ENCODE results near the gene MDC1. TPM values are rescaled to one million over a fixed set of nuclear protein-coding genes. Genes with fewer than 3 reads are reported as not detected.

Gene MDC1
- total and polyA plus RNA-seq, 8 donors: 28.2 to 53.6 (median 48.8) TPM

DNA sequence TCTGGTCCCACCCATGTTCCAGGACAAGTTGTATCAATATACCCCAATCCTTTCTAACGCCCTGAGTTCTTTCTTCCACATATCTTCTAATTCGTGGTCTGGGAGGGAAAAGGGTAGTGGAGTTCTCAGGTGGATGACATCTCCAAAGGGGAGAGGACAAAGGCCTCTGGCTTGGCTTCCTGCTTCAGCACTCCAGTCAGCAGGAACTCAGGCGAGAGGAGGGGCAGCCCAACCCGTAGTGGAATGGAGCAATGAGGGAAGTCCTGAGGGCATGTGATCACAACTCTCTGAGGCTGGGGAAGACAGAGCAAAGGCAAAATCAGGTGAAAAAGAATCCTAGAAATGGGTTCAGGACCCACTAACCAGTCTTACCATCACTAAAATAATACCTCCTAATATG, 16.7 kb downstream of the MDC1 start:
- peak; percentile 87 for ATAC-seq

GRCh38 chr6:30696432-30696831, 20.6 kb downstream of the MDC1 start:
- H3K27ac ChIP-seq: no peak overlapping the region
- DNase-seq (no peak), ATAC-seq (no peak)
- no peak for TF ChIP-seq CTCF (IDR thresholded peaks at IDR 0.05)
- no peaks in the 10 kb centered on the region for H3K9me3 ChIP-seq
- intact Hi-C loops (cut with DNase I): no loop called here
- H3K4me3 ChIP-seq: no peak overlapping the region
- H3K27me3 ChIP-seq: no peaks in the 10 kb centered on the region
- H3K4me1 ChIP-seq: peaks cover 0 to 11% of the 10 kb centered on the region in 2 donors
- no peaks in the 10 kb centered on the region for H3K36me3 ChIP-seq

More for the DNA sequence above, 16.7 kb downstream of the MDC1 start:
- no peak for TF ChIP-seq CTCF (IDR thresholded peaks at IDR 0.05)
- Histone ChIP-seq H3K36me3 (peaks cover 0 to 27% of the 10 kb centered on the region in 2 donors), H3K4me3 (no peak overlapping the region), H3K4me1 (peaks cover 0 to 21% of the 10 kb centered on the region in 2 donors), H3K9me3 (no peaks in the 10 kb centered on the region), H3K27me3 (no peaks in the 10 kb centered on the region), H3K27ac (peak overlapping the region in 1 of 2 donors; percentile 18)
- intact Hi-C loops (cut with DNase I): no loop called here
- no peak for DNase-seq

- peak overlapping the region; percentile 74 to 97 for H3K27ac ChIP-seq
- no peak for TF ChIP-seq CTCF (IDR thresholded peaks at IDR 0.05)
- ATAC-seq: no peak
- no peaks in the 10 kb centered on the region for H3K27me3 ChIP-seq
- DNase-seq: no peak
- intact Hi-C loops (cut with DNase I): no loop called here
- peaks cover 14 to 42% of the 10 kb centered on the region in 2 donors for H3K4me1 ChIP-seq
- no peaks in the 10 kb centered on the region for H3K36me3 ChIP-seq
- no peaks in the 10 kb centered on the region for H3K9me3 ChIP-seq
- H3K4me3 ChIP-seq: peak overlapping the region; percentile 47 to 91
Measured at GRCh38 chr6:30691208-30691847, 25.8 kb downstream of the MDC1 start.

DNA sequence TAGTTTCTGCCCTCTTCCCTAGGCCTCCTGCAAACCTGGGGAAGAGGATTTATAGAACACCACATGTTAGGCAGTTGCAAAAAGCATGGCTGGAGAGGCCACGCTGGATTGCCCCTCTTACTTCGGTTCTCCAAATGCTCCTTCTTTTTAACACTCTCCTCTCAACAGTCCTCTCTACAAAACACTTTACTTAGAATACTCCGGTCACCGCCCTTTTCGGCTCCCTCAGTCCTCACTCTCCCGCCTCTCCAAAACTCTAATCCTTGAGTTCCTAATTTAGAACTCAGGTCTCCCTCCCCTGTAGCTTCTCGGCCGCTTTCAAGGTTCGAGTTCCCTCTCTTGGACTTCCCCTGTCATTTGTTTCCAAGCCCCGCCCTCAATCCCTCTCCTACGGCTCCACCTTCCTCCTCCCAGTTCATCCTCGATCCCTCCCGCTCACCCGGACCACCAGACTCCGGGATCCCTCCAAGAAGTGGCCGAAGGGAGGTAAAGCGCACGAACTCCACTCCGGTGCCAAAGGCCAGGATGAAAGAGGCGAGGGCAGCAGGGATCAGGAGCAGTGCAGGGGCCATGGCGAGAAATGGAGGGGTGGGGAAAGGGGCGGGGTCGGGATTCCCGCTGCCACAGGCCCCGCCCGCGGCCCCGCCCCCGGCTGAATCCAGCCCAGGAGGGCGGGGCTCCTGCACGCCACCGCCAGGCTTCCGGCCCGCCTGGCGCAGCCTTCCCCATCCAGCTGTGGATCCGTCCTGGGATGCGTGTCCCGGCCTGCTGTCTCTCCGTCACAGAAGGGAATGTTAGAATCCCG, 26.5 kb downstream of the MDC1 start, which contains the start of gene NRM:
Gene NRM, minus strand, starts transcription at position 582 of the 805 bp plus-strand sequence. Its CDS starts 10 bp downstream, at position 572.
- peak; percentile 78 for ATAC-seq

More for the DNA sequence above, 26.5 kb downstream of the MDC1 start, which contains the start of gene NRM:
- no peaks in the 10 kb centered on the region for H3K9me3 ChIP-seq
- DNase-seq: peak; percentile 91 to 95 (median 93)
- no peaks in the 10 kb centered on the region for H3K36me3 ChIP-seq
- H3K4me3 ChIP-seq: peak within 1 kb of the TSS; percentile 47 to 91
- H3K27me3 ChIP-seq: no peaks in the 10 kb centered on the region
- H3K27ac ChIP-seq: peak within 1 kb of the TSS; percentile 74 to 97
- intact Hi-C loops (cut with DNase I): no loop called here
- peaks cover 14 to 42% of the 10 kb centered on the region in 2 donors for H3K4me1 ChIP-seq
- no peak for TF ChIP-seq CTCF (IDR thresholded peaks at IDR 0.05)
